GM18870 (cell line): ENCODE data around the gene DEUP1.
"Not testable (repeated sequence)": the region's sequence is repeated elsewhere in the genome, so short reads cannot be mapped to it uniquely, and the experiment has no call there.

Experiments used
- ATAC-seq: cut with Tn5 transposase; IDR thresholded peaks from one replicate; pipeline ENCODE4 v1.9.1; 2021; ENCODE audit warnings: moderate library complexity; ENCODE audit not compliant: unreplicated experiment

Gene DEUP1

GRCh38 chr11:93330446-93330984 lies at the start of gene DEUP1:
Gene DEUP1 (plus strand): TSS chr11:93330742. CDS start chr11:93332260, 1,518 bp downstream.
- ATAC-seq: no peak

GRCh38 chr11:93285430-93285829 lies 45.1 kb upstream of the DEUP1 start:
- ATAC-seq: no peak

- ATAC-seq: no peak
These were observed 43.1 kb upstream of the DEUP1 start for GRCh38 chr11:93287434-93287833.

- ATAC-seq: no peak
These were observed 42.5 kb upstream of the DEUP1 start for GRCh38 chr11:93288079-93288478.

- ATAC-seq: no peak
These were observed 41.8 kb upstream of the DEUP1 start for GRCh38 chr11:93288767-93289166.

- ATAC-seq: no peak
These were observed 40.6 kb upstream of the DEUP1 start for GRCh38 chr11:93289782-93290463.

GRCh38 chr11:93291110-93291509 lies 39.4 kb upstream of the DEUP1 start:
- no peak for ATAC-seq

GRCh38 chr11:93291898-93292297 lies 38.6 kb upstream of the DEUP1 start:
- no peak for ATAC-seq

GRCh38 chr11:93295921-93296575 lies 34.5 kb upstream of the DEUP1 start:
- no peak for ATAC-seq

GRCh38 chr11:93303689-93304088 lies 26.9 kb upstream of the DEUP1 start:
- ATAC-seq: no peak

- ATAC-seq: not testable (repeated sequence)
These were observed 16.1 kb upstream of the DEUP1 start for GRCh38 chr11:93314399-93314798.

- ATAC-seq: no peak
These were observed 11.2 kb upstream of the DEUP1 start for GRCh38 chr11:93319224-93319839.

GRCh38 chr11:93320230-93320629 lies 10.3 kb upstream of the DEUP1 start:
- ATAC-seq: no peak

GRCh38 chr11:93322207-93322606 lies 8.3 kb upstream of the DEUP1 start:
- no peak for ATAC-seq

GRCh38 chr11:93323747-93324146 lies 6.8 kb upstream of the DEUP1 start:
- no peak for ATAC-seq

GRCh38 chr11:93324500-93324899 lies 6.0 kb upstream of the DEUP1 start:
- no peak for ATAC-seq

GRCh38 chr11:93326681-93327080 lies 3.9 kb upstream of the DEUP1 start:
- no peak for ATAC-seq

- no peak for ATAC-seq
These were observed 551 bp upstream of the DEUP1 start for GRCh38 chr11:93329936-93330445.

- ATAC-seq: no peak
These were observed 9.7 kb downstream of the DEUP1 start for GRCh38 chr11:93340223-93340622.

GRCh38 chr11:93344855-93345333 lies 14.4 kb downstream of the DEUP1 start:
- ATAC-seq: no peak

- ATAC-seq: no peak
These were observed 18.4 kb downstream of the DEUP1 start for GRCh38 chr11:93348930-93349329.

GRCh38 chr11:93350835-93351234 lies 20.3 kb downstream of the DEUP1 start:
- ATAC-seq: no peak
